ENCODE data around the gene SRY.
A peak's percentile ranks its signal among the peaks of the same experiment; 100 is the strongest.
"Not testable (repeated sequence)": the region's sequence is repeated elsewhere in the genome, so short reads cannot be mapped to it uniquely, and the experiment has no call there.

SRY gene

GRCh38 chrY:2787600-2787999 is at the start of gene SRY:
Gene SRY (minus strand): TSS chrY:2787682. CDS start chrY:2787603, 79 bp downstream.
- no peak within 1 kb of the TSS for H3K27ac Mint-ChIP-seq
- peaks cover 21% of the 10 kb centered on the region for H3K27me3 Mint-ChIP-seq
- no peaks in the 10 kb centered on the region for H3K9me3 Mint-ChIP-seq
- H3K4me3 Mint-ChIP-seq = peak within 1 kb of the TSS; percentile 33
- no peaks in the 10 kb centered on the region for H3K36me3 Mint-ChIP-seq
- peaks cover 5% of the 10 kb centered on the region for H3K4me1 Mint-ChIP-seq

GRCh38 chrY:2837078-2837477 is 49.6 kb upstream of the SRY start:
- no peak overlapping the region for H3K27ac Mint-ChIP-seq
- peaks cover 6% of the 10 kb centered on the region for H3K27me3 Mint-ChIP-seq
- H3K36me3 Mint-ChIP-seq = no peaks in the 10 kb centered on the region
- H3K9me3 Mint-ChIP-seq = no peaks in the 10 kb centered on the region
- H3K4me3 Mint-ChIP-seq = no peak overlapping the region
- H3K4me1 Mint-ChIP-seq = peaks cover 7% of the 10 kb centered on the region

GRCh38 chrY:2835230-2835629 is 47.7 kb upstream of the SRY start:
- no peak overlapping the region for H3K4me3 Mint-ChIP-seq
- peaks cover 6% of the 10 kb centered on the region for H3K9me3 Mint-ChIP-seq
- no peaks in the 10 kb centered on the region for H3K4me1 Mint-ChIP-seq
- no peak overlapping the region for H3K27ac Mint-ChIP-seq
- H3K27me3 Mint-ChIP-seq = peaks cover 8% of the 10 kb centered on the region
- H3K36me3 Mint-ChIP-seq = no peaks in the 10 kb centered on the region

- no peaks in the 10 kb centered on the region for H3K4me1 Mint-ChIP-seq
- peaks cover 6% of the 10 kb centered on the region for H3K9me3 Mint-ChIP-seq
- H3K27me3 Mint-ChIP-seq = peaks cover 4% of the 10 kb centered on the region
- H3K4me3 Mint-ChIP-seq = no peak overlapping the region
- H3K36me3 Mint-ChIP-seq = no peaks in the 10 kb centered on the region
- no peak overlapping the region for H3K27ac Mint-ChIP-seq
Measured at GRCh38 chrY:2828497-2828896, 41.0 kb upstream of the SRY start.

- Mint-ChIP-seq H3K36me3 (no peaks in the 10 kb centered on the region), H3K27me3 (peaks cover 7% of the 10 kb centered on the region), H3K4me3 (no peak overlapping the region), H3K27ac (no peak overlapping the region), H3K4me1 (no peaks in the 10 kb centered on the region), H3K9me3 (no peaks in the 10 kb centered on the region)
Measured at GRCh38 chrY:2824471-2824870, 37.0 kb upstream of the SRY start.

GRCh38 chrY:2817146-2817896 is 29.8 kb upstream of the SRY start:
- not testable (repeated sequence) for H3K9me3 Mint-ChIP-seq, H3K4me3 Mint-ChIP-seq, H3K4me1 Mint-ChIP-seq, H3K36me3 Mint-ChIP-seq, H3K27ac Mint-ChIP-seq, H3K27me3 Mint-ChIP-seq

GRCh38 chrY:2800246-2800645 is 12.8 kb upstream of the SRY start:
- H3K4me1 Mint-ChIP-seq = no peaks in the 10 kb centered on the region
- no peak overlapping the region for H3K4me3 Mint-ChIP-seq
- H3K27ac Mint-ChIP-seq = no peak overlapping the region
- no peaks in the 10 kb centered on the region for H3K9me3 Mint-ChIP-seq
- no peaks in the 10 kb centered on the region for H3K36me3 Mint-ChIP-seq
- H3K27me3 Mint-ChIP-seq = no peaks in the 10 kb centered on the region

GRCh38 chrY:2797991-2798390 is 10.5 kb upstream of the SRY start:
- Mint-ChIP-seq H3K27ac (no peak overlapping the region), H3K27me3 (no peaks in the 10 kb centered on the region), H3K36me3 (no peaks in the 10 kb centered on the region), H3K4me1 (no peaks in the 10 kb centered on the region), H3K4me3 (no peak overlapping the region), H3K9me3 (no peaks in the 10 kb centered on the region)

GRCh38 chrY:2796977-2797523 is 9.6 kb upstream of the SRY start:
- Mint-ChIP-seq H3K36me3 (no peaks in the 10 kb centered on the region), H3K4me1 (no peaks in the 10 kb centered on the region), H3K9me3 (no peaks in the 10 kb centered on the region), H3K27me3 (no peaks in the 10 kb centered on the region), H3K4me3 (no peak overlapping the region), H3K27ac (no peak overlapping the region)

GRCh38 chrY:2789756-2790155 is 2.3 kb upstream of the SRY start:
- Mint-ChIP-seq H3K4me1 (peaks cover 5% of the 10 kb centered on the region), H3K27me3 (peaks cover 21% of the 10 kb centered on the region), H3K27ac (no peak overlapping the region), H3K4me3 (no peak overlapping the region), H3K36me3 (no peaks in the 10 kb centered on the region), H3K9me3 (no peaks in the 10 kb centered on the region)

GRCh38 chrY:2786876-2787512 is 488 bp downstream of the SRY start:
- Mint-ChIP-seq H3K9me3 (no peaks in the 10 kb centered on the region), H3K4me1 (peaks cover 5% of the 10 kb centered on the region), H3K36me3 (no peaks in the 10 kb centered on the region), H3K27ac (no peak overlapping the region), H3K27me3 (peaks cover 21% of the 10 kb centered on the region), H3K4me3 (peak overlapping the region; percentile 33)

Measured in activated naive CD4-positive, alpha-beta T cell treated with anti-CD3 and anti-CD28 coated beads, Interleukin-2, amount 50 U/mL, for 24 hours (primary cell).